HG03060 (cell line): ENCODE results near the gene KDM2A.
"Not testable (repeated sequence)": the region's sequence is repeated elsewhere in the genome, so short reads cannot be mapped to it uniquely, and the experiment has no call there.

Experiments
- ATAC-seq: cut with Tn5 transposase; IDR thresholded peaks from one replicate; pipeline ENCODE4 v1.9.1; 2021; ENCODE audit warnings: low read depth, moderate number of reproducible peaks; ENCODE audit not compliant: unreplicated experiment

Gene KDM2A

DNA sequence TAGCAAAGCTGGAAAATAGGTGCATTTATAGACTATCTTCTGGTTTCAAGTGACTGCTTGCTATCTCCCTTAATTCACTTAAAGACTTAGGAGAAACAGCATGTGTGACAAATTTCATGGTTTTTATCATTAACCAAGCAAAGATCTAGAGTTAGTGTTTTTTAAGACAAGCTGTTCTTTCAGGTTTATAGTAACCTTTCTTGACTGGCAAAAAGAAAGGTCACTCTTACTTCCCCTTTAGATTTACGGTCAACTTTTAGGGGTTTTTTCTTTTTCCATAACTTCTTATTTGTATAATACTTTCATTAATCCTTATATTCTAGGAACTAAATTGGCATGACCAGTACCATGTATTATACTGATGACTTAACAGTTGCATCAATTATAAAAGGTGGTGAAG is 46.6 kb downstream of the KDM2A start:
- ATAC-seq = no peak

DNA sequence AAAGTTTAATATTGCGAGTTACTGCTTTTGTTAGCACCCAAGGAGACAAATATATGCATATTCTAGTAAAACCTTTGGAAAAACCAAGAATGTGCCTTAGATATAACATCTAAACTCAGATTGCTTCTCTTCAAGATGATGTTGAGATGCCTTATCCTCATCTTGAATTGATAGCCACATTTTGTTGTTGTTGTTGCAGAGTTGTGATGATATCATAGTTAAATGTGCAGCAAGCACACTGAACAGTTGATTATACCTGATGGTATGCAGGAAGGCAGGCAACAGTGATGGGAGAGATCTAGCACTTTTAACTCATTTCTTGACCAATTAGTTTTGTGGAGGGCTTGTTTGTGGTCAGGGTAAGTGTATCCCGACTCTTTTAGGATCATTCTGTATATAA is 48.0 kb downstream of the KDM2A start:
- no peak for ATAC-seq

DNA sequence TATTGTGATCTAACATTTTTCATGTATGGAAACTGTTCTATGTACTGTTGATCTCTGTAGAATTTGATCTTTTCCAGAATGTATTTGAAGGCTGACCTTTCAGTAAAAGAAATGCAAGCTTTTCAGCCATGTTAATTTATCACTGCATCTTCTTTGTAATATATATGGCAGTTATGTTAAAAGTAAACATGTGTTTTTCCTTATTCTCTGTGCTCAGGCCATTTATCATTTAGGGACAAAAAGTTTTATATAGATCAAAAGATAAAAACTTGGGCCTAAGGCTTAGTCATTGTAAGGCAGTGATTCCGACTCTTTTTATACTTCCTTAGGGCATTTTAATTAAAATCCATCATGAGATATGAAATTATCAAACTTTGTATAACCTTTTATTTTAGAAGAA is 48.7 kb downstream of the KDM2A start:
- ATAC-seq = no peak

DNA sequence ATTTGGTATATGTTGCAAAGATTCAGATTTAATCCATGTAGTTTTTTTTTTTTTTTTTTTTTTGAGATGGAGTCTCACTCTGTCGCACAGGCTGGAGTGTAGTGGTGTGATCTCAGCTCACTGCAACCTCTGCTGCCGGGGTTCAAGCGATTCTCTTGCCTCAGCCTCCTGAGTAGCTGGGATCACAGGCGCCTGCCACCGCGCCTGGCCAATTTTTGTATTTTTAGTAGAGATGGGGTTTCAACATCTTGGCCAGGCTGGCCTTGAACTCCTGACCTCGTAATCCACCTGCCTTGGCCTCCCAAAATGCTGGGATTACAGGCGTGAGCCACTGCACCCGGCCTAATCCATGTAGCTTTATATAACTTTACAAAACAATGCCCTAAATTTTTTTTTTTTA is 49.8 kb downstream of the KDM2A start:
- ATAC-seq = not testable (repeated sequence)

DNA sequence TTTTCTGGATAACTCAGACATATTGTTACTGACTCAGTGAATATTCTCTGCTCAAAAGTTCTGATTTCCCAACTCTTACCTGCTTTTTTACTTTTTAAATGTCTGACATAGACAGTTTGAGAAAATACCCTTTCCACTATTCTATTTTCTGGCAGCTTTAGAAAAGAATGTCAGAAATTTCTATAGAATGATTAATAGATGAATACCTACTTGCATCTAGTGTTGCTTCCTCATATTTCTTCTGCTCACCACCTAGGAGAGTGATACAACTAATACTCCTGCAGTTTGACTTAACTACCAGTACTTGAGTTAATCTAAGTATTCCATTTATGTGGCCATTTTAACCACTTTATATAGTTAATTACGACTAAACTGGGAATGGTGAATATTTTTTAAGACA is 55.2 kb downstream of the KDM2A start:
- ATAC-seq = no peak

DNA sequence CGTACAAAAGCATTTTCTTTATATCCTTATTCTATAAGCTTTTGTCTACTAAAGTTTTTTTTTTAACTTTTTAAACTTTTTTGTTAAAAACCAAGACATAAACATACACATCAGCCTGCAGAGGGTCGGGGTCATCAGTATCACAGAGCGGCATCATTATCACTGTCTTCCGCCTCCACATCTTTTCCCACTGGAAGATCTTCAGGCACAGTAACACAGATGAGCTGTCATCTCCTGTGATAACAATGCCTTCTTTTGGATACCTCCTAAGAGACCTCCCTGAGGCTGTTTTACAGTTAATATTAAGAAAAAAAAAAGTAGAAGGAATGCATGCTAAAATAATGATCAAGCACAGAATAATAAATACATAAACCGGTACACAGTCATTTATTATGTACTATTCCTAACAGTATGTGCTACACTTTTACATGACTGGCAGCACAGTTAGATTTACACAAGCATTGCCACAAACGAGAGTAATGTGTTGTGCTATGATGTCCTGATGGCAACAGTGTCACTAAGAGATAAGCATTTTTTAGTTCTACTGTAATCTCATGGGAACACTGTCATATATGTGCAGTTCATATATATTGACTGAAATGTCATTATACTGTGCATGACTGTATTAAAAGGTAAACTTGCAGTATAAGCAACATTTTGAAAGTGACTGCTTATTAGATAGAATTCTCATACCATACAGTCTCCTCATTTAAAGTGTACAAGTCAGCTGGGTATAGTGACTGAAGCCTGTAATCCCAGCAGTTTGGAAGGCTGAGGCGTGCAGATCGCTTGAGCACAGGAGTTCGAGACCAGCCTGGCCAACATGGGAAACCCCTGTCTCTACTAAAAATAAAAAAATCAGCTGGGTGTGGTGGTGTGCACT is 58.6 kb downstream of the KDM2A start:
- no peak for ATAC-seq

DNA sequence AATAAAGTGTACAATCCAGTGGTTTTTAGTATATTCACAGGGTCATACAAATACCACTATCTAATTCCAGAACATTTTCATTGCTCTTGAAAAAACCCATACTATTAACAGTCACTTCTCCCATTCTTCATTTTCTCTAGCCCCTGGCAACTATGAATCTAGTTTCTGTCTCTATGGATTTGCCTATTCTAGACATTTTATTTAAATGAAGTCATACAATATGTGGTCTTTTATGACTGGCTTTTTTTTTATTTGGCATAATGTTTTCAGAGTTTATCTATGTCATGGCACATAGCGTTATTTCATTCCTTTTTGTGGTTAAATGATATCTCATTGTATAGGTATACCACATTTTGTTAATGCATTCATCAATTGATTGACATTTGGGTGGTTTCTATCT is 59.4 kb downstream of the KDM2A start:
- ATAC-seq = no peak

DNA sequence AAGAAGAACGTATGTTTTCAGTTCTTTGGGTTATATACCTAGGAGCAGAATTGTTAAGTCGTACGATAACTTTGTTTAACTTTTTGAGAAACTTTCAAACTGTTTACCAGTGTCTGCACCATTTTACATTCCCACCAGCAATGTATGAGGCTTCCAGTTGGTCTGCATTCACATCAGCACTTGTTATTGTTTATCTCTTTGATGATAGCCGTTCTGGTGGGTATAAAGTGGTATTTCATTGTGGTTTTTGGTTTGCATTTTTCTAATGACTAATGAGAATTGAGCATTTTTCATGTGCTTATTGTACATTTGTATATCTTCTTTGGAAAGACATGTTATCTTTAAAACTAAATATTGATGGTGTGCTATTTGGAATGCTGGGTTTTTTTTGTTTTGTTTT is 59.8 kb downstream of the KDM2A start:
- ATAC-seq = no peak

DNA sequence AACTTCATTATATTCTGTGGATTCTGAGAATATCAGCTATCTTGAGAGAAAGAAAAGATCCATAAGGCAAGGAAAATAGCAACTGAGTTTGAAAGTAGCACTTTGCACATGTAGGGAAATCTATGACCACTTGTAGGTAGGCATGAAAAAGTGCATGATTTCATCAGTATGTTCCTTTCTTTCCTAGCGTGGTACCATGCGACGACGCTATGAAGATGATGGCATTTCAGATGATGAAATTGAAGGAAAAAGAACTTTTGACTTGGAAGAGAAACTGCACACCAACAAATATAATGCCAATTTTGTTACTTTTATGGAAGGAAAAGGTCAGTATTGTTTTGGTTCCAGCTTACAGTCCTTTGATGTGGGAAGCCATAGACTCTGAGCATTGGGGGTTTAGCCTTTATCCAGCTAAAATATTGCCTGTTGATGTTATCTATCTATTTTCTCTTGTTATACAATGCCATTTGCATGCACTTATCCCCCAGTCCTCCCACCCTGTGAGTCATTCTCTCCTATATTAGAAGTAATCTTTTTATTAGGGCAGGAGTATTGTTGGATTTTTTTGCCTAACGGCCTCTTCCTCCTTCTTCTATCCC is 60.9 kb downstream of the KDM2A start:
- ATAC-seq = no peak

DNA sequence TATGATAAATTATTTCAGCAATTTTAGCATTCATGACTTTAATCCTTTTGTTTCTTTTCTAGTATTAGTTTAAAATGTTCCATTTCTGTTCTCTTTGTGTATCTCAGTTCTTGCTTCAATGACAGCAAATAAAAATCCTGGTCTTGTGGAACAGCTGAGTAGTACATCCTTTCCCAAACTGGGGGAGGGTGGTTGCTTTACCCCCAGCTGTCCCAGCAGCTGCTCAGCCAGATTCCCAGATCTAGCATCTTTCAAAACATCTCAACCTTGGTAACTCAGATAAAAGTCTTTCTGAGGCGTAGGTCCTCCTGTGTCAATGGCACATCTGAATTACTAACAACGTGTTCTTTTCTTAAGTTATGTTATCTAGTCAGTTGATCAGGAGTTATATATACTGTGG is 75.0 kb downstream of the KDM2A start:
- ATAC-seq = no peak

DNA sequence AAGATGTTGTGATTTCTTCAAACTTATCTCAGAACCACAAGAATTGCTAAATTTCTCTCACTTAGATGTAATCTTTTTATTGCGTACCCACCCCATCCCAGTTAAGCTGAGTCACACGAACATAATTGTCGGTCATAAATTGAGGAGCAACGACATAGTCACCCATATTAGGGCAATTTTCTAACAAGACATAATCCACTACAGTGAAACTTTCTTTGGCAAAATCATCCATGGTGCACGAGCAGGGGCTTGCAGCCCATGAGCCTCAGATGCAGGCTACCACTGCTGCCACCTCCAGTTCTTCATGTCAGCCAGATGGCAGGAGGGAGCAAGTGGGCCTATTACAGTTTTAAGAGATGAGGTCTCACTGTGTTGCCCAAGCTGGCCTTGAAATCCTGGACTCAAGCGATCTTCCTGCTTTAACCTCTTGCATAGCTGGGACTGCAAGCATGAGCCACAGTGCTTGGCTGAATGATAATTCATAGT is 77.0 kb downstream of the KDM2A start:
- ATAC-seq = no peak

DNA sequence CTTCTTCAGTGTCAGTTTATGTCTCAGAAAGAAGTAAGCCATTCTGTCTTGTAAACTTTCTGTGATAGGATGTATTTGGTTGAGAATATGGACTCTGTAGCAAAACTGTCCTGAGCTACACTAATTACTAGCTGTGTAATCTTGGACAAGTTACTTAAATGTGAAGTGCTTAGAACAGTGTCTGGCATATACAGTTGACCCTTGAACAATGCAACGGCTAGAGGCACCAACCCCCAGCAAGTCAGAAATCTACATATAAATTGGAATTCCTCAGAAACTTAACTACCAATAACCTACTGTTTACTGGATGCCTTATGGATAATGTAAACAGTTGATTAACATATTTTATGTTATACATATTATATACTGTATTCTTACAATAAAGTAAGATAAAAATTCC is 78.5 kb downstream of the KDM2A start:
- no peak for ATAC-seq

DNA sequence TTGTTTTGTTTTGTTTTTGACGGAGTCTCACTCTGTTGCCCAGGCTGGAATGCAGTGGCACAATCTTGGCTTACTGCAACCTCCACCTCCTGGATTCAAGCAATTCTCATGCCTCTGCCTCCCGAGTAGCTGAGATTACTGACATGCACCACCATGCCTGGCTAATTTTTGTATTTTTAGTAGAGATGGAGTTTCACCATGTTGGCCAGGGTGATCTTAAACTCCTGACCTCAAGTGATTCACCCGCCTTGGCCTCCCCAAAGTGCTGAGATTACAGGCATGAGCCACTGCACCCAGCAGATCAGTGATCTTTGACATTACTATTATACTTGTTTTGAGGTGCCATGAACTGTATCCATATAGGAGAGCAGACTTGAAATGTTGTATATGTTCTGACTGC is 79.7 kb downstream of the KDM2A start:
- not testable (repeated sequence) for ATAC-seq

DNA sequence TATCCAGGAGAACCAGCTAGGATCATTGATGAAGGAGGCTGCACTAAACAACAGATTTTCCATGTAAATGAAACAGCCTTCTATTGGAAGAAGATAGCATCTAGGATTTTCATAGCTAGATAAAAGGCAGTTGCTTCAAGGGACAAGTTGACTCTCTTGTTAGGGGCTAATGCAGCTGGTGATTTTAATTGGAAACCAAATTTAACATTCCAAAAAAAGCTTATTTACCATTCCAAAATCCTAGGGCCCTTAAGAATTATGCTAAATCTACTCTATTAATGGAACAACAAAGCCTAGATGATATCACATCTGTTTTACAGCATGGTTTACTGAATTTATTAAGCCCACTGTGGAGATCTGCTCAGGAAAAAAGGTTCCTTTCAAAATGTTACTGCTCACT is 80.7 kb downstream of the KDM2A start:
- ATAC-seq = no peak

DNA sequence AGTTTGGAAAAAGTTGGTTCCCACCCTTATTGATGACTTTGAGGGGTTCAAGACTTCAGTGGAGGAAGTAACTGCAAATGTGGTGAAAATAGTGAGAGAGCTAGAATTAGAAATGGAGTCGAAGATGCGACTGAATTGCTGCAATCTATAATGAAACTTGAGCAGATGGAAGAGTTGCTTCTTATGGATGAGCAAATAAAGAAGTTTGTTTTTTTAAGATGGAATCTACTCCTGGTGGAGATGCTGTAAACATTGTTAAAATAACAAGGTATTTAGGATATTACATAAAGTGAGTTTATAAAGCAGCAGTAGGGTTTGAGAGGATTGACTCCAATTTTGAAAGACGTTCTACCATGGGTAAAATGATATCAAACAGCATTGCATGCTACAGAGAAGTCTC is 83.0 kb downstream of the KDM2A start:
- ATAC-seq = no peak

DNA sequence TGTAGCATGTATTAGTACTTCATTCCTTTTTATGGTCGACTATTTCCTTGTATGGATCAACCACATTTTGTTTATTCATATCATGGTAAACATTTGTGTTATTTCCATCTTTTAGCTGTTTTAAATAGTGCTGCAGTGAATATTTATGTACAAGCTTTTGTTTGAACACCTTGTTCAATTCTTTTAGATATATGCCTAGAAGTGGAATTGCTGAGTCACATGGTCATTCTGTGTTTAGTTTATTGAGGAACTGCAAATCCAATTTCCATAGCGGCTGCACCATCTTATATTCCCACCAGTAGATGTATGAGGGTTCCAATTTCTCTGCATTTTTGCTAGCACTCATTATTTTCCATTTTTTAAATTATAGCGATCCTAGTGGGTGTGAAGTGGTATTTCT is 85.8 kb downstream of the KDM2A start:
- no peak for ATAC-seq

DNA sequence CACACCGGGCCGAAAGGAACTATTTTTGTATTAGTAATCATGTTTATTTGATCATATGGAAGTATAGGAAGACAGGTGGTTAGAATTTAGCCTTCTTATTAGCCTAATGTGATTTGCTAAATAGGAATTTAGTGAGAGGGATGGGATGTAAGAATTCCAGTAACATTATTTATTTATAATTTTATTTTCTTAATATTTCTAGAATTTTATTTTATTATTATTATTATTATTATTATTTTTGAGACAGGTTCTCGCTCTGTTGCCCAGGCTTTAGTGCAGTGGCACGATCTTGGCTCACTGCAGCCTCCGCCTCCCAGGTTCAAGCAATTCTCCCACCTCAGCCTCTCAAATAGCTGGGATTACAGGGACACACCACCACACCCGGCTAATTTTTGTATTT is 90.2 kb downstream of the KDM2A start:
- ATAC-seq = not testable (repeated sequence)

DNA sequence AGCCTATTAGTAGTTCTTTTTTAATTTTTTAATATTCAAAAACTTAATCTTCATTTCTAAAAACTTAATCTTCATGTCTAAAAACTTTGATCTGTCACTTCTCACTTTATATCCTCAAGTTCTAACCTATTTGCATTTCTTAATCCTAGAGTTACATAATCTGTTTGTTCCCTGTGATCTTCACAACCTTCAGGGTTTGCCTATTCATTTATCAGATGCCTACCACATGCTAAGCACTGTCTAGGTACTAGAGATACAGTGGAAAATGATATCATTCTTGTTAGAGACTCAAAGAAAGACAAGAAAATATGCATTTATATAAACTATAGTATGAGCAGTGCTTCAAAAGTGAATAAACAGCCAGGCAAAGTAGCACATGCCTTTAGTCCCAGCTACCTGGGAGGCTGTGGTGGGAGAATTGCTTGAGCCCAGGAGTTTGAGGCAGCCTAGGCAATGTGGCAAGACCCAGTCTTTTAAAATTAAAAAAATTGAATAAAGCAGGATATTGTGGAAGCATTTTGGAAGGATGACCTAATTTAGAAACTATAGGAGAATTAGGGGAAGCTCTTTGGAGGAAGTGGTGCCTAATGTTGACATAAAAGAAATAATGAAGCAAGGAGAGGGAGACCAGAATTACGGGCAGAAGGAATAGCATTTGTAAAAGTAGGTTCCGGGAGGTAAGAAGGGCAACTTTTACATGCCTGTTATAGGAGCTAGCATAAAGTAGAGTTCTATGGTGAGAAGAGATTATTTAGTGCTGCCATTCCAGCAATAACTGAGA is 92.8 kb downstream of the KDM2A start:
- ATAC-seq = no peak

DNA sequence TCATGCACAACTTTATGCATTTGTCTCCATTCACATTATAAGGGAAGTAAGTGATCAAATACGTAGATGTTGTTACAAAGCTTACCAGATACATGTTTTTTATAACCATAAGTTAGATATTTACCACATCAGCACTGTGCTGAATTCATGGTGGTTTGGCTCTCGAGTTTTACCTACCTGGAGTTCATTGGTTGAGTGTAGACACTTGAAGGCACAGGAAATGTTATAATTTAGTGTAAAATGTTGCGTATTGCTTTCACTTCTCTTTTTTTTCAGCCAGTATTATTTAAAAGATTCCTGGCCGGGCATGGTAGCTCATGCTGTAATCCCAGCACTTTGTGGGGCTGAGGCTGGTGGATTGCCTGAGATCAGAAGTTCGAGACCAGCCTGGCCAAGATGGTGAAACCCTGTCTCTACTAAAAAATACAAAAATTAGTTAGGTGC is 94.1 kb downstream of the KDM2A start:
- peak; percentile 49 for ATAC-seq

DNA sequence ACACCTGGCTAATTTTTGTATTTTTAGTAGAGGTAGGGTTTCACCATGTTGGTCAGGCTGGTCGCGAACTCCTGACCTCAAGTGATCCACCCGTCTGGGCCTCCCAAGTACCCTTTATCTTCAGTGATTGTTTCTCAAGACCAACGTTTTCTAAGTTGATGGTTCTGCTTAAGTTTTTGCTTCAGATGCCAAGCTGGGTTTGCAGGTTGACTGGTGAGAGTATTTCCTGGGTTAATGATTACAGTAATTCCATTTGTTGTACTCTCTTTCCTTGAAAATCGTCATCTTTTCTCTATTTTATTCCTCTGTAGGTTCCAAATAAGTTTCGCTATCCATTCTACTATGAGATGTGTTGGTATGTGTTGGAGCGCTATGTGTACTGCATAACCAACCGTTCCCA is 108.7 kb downstream of the KDM2A start:
- no peak for ATAC-seq

DNA sequence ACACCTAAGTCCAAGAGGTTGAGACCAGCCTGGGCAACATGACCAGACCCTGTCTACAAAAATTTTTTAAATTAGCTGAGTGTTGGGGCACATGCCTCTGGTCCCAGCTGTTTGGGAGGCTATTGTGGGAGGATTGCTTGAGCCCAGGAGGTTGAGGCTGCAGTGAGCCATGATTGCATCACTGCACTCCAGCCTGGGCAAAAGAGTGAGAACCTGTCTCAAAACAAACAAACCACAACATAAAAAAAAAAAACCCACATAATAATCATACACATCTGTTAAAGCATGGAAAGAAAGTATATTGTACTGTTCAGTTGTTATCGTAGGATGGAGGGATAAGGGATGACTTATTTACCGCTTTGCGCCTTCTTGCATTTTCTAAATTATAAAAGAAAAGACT is 111.3 kb downstream of the KDM2A start:
- ATAC-seq = no peak
